K562 (cell line): ENCODE results near the gene SHANK3. TPM values are rescaled to one million over a fixed set of nuclear protein-coding genes. Genes with fewer than 3 reads are reported as not detected.

Source experiments
- SAFB2 ChIP-seq: fragments of 200-400 bp; formaldehyde crosslinking; IDR thresholded peaks from 2 replicates; pipeline ENCODE4 v1.6.1; 2018; ENCODE audit warnings: borderline replicate concordance, low read length, low read depth, moderate library complexity; ENCODE audit not compliant: severe bottlenecking
- ZNF133 ChIP-seq: fragments of 250-450 bp; sonication (Bioruptor Pico); IDR thresholded peaks from 2 replicates; pipeline ENCODE4 v1.4.0; 2020; ENCODE audit warnings: mild to moderate bottlenecking
- polyA plus RNA-seq, 8 experiments: library from polyadenylated mRNA; depleted of rRNA in 4 of 8; stranded (reverse) in 5 of 8; unstranded in 3 of 8; fragments of >200 nt; fragmentation: Nextera tagmentation in 2 of 8; fragmentation: Illumina TruSeq in 1 of 8; extraction: Ambion mirVana in 2 of 8; extraction: Trizol in 1 of 8; gene quantifications; 2 replicates each; pipeline versions ENCODE4 v1.2.1 to v1.2.3, GENCODE V29; 2011 to 2014; ENCODE audit warnings: inconsistent platforms in 1 of 8, missing spikeins in 1 of 8
- total RNA-seq, 7 experiments: library from RNA; depleted of rRNA in 6 of 7; stranded (reverse); fragments of >200 nt in 6 of 7; fragmentation: Illumina TruSeq in 2 of 7; extraction: Trizol in 2 of 7; gene quantifications; 2 replicates each; pipeline versions ENCODE4 v1.2.1 to v1.2.3, GENCODE V29; 2011 to 2021; ENCODE audit warnings: low replicate concordance in 1 of 7
- TF ChIP-seq, protein P1 (sequence below), 2 experiments: fragments of 450-650 bp in 1 of 2; IDR thresholded peaks; 2 replicates each; pipeline ENCODE4 v1.6.1; 2011 to 2017; ENCODE audit warnings: low read depth in 2 of 2, antibody characterized with exemption in 1 of 2, borderline replicate concordance in 1 of 2, low read length in 1 of 2, mild to moderate bottlenecking in 1 of 2, mixed read lengths in 1 of 2; ENCODE audit not compliant: control insufficient read depth in 1 of 2
- TF ChIP-seq, protein P2 (sequence below), 2 experiments: fragments of 450-650 bp; conservative IDR thresholded peaks; 2 replicates each; pipeline ENCODE4 v1.6.1; 2017; ENCODE audit warnings: mild to moderate bottlenecking in 2 of 2, moderate library complexity in 2 of 2
- TF ChIP-seq, protein P3 (sequence below): fragments of 450-650 bp; IDR thresholded peaks from 2 replicates; pipeline ENCODE4 v1.6.1; 2016; ENCODE audit warnings: mild to moderate bottlenecking
- TF ChIP-seq, protein P4 (sequence below): fragments of 250-450 bp; sonication (Bioruptor Pico); IDR thresholded peaks from 2 replicates; pipeline ENCODE4 v1.5.1; 2021; ENCODE audit warnings: mild to moderate bottlenecking
- TF ChIP-seq, protein P5 (sequence below): fragments of 200-800 bp; sonication (Bioruptor generic); IDR thresholded peaks from 2 replicates; pipeline ENCODE4 v1.6.1; 2017; ENCODE audit warnings: missing genetic modification characterization, missing compliant biosample characterization
- TF ChIP-seq, protein P6 (sequence below): IDR thresholded peaks from 2 replicates; pipeline ENCODE4 v1.6.1; 2014; ENCODE audit warnings: antibody characterized with exemption
- TF ChIP-seq, protein P7 (sequence below): IDR thresholded peaks from 2 replicates; pipeline ENCODE4 v1.6.1; 2011; ENCODE audit warnings: borderline replicate concordance, low read depth, mild to moderate bottlenecking, moderate library complexity, low read length; ENCODE audit not compliant: insufficient read depth, poor library complexity, severe bottlenecking

SHANK3 gene
- total and polyA plus RNA-seq, 9 of the 15 experiments (the other 6 are each of a cell fraction or from before 2014, with no cell fraction given) = 0.01 to 0.07 (median 0.03) TPM; not detected in 6

GRCh38 chr22:50713008-50713385 is 40.4 kb downstream of the SHANK3 start (continued):
- TF ChIP-seq, protein P1, sequence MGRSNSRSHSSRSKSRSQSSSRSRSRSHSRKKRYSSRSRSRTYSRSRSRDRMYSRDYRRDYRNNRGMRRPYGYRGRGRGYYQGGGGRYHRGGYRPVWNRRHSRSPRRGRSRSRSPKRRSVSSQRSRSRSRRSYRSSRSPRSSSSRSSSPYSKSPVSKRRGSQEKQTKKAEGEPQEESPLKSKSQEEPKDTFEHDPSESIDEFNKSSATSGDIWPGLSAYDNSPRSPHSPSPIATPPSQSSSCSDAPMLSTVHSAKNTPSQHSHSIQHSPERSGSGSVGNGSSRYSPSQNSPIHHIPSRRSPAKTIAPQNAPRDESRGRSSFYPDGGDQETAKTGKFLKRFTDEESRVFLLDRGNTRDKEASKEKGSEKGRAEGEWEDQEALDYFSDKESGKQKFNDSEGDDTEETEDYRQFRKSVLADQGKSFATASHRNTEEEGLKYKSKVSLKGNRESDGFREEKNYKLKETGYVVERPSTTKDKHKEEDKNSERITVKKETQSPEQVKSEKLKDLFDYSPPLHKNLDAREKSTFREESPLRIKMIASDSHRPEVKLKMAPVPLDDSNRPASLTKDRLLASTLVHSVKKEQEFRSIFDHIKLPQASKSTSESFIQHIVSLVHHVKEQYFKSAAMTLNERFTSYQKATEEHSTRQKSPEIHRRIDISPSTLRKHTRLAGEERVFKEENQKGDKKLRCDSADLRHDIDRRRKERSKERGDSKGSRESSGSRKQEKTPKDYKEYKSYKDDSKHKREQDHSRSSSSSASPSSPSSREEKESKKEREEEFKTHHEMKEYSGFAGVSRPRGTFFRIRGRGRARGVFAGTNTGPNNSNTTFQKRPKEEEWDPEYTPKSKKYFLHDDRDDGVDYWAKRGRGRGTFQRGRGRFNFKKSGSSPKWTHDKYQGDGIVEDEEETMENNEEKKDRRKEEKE (IDR thresholded peaks at IDR 0.05; ENCODE audit: borderline replicate concordance in 1 of 2, control insufficient read depth in 1 of 2, low read depth in 2 of 2, low read length in 1 of 2) = no peak
- TF ChIP-seq SAFB2 (no peak), ZNF133 (CRISPR knock-in tag) (no peak)
- TF ChIP-seq, protein P2, sequence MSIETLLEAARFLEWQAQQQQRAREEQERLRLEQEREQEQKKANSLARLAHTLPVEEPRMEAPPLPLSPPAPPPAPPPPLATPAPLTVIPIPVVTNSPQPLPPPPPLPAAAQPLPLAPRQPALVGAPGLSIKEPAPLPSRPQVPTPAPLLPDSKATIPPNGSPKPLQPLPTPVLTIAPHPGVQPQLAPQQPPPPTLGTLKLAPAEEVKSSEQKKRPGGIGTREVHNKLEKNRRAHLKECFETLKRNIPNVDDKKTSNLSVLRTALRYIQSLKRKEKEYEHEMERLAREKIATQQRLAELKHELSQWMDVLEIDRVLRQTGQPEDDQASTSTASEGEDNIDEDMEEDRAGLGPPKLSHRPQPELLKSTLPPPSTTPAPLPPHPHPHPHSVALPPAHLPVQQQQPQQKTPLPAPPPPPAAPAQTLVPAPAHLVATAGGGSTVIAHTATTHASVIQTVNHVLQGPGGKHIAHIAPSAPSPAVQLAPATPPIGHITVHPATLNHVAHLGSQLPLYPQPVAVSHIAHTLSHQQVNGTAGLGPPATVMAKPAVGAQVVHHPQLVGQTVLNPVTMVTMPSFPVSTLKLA (conservative IDR thresholded peaks at IDR 0.05) = no peak
- TF ChIP-seq, protein P3, sequence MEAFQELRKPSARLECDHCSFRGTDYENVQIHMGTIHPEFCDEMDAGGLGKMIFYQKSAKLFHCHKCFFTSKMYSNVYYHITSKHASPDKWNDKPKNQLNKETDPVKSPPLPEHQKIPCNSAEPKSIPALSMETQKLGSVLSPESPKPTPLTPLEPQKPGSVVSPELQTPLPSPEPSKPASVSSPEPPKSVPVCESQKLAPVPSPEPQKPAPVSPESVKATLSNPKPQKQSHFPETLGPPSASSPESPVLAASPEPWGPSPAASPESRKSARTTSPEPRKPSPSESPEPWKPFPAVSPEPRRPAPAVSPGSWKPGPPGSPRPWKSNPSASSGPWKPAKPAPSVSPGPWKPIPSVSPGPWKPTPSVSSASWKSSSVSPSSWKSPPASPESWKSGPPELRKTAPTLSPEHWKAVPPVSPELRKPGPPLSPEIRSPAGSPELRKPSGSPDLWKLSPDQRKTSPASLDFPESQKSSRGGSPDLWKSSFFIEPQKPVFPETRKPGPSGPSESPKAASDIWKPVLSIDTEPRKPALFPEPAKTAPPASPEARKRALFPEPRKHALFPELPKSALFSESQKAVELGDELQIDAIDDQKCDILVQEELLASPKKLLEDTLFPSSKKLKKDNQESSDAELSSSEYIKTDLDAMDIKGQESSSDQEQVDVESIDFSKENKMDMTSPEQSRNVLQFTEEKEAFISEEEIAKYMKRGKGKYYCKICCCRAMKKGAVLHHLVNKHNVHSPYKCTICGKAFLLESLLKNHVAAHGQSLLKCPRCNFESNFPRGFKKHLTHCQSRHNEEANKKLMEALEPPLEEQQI = no peak
- TF ChIP-seq, protein P4, sequence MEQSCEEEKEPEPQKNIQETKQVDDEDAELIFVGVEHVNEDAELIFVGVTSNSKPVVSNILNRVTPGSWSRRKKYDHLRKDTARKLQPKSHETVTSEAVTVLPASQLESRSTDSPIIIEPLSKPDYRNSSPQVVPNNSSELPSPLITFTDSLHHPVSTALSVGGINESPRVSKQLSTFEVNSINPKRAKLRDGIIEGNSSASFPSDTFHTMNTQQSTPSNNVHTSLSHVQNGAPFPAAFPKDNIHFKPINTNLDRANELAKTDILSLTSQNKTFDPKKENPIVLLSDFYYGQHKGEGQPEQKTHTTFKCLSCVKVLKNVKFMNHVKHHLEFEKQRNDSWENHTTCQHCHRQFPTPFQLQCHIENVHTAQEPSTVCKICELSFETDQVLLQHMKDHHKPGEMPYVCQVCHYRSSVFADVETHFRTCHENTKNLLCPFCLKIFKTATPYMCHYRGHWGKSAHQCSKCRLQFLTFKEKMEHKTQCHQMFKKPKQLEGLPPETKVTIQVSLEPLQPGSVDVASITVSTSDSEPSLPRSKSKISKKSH (CRISPR knock-in tag) = no peak
- TF ChIP-seq, protein P5, sequence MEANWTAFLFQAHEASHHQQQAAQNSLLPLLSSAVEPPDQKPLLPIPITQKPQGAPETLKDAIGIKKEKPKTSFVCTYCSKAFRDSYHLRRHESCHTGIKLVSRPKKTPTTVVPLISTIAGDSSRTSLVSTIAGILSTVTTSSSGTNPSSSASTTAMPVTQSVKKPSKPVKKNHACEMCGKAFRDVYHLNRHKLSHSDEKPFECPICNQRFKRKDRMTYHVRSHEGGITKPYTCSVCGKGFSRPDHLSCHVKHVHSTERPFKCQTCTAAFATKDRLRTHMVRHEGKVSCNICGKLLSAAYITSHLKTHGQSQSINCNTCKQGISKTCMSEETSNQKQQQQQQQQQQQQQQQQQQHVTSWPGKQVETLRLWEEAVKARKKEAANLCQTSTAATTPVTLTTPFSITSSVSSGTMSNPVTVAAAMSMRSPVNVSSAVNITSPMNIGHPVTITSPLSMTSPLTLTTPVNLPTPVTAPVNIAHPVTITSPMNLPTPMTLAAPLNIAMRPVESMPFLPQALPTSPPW (CRISPR knock-in tag) = no peak
- TF ChIP-seq, protein P6, sequence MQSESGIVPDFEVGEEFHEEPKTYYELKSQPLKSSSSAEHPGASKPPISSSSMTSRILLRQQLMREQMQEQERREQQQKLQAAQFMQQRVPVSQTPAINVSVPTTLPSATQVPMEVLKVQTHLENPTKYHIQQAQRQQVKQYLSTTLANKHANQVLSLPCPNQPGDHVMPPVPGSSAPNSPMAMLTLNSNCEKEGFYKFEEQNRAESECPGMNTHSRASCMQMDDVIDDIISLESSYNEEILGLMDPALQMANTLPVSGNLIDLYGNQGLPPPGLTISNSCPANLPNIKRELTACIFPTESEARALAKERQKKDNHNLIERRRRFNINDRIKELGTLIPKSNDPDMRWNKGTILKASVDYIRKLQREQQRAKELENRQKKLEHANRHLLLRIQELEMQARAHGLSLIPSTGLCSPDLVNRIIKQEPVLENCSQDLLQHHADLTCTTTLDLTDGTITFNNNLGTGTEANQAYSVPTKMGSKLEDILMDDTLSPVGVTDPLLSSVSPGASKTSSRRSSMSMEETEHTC = no peak
- TF ChIP-seq, protein P7, sequence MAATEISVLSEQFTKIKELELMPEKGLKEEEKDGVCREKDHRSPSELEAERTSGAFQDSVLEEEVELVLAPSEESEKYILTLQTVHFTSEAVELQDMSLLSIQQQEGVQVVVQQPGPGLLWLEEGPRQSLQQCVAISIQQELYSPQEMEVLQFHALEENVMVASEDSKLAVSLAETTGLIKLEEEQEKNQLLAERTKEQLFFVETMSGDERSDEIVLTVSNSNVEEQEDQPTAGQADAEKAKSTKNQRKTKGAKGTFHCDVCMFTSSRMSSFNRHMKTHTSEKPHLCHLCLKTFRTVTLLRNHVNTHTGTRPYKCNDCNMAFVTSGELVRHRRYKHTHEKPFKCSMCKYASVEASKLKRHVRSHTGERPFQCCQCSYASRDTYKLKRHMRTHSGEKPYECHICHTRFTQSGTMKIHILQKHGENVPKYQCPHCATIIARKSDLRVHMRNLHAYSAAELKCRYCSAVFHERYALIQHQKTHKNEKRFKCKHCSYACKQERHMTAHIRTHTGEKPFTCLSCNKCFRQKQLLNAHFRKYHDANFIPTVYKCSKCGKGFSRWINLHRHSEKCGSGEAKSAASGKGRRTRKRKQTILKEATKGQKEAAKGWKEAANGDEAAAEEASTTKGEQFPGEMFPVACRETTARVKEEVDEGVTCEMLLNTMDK = no peak
- TF ChIP-seq, all 486 proteins: peak for 0
